ENCODE measurements around the gene PROSER2.

The PROSER2 gene

GRCh38 chr10:11908991-11909390 is 85.8 kb downstream of the PROSER2 start:
- H3K4me3 ChIP-seq (ENCODE audit: insufficient read depth, low read length, poor library complexity, severe bottlenecking) = no peak overlapping the region
- no peaks in the 10 kb centered on the region for H3F3A ChIP-seq (ENCODE audit: insufficient read depth)
- no peaks in the 10 kb centered on the region for H3K9me2 ChIP-seq (replicated peaks; ENCODE audit: insufficient read depth, low read length)
- H4K20me1 ChIP-seq (ENCODE audit: low read depth, low read length) = no peaks in the 10 kb centered on the region
- no peak overlapping the region for H3K27ac ChIP-seq (ENCODE audit: low read depth, low read length)
- no peak overlapping the region for H3K4me2 ChIP-seq (ENCODE audit: low read depth, low read length, poor library complexity, severe bottlenecking)
- H3K27me3 ChIP-seq (ENCODE audit: low read length) = no peaks in the 10 kb centered on the region
- no peak overlapping the region for H3K9ac ChIP-seq (ENCODE audit: low read length)
- H3K36me3 ChIP-seq (ENCODE audit: low read length) = no peaks in the 10 kb centered on the region
- TF ChIP-seq, protein P1, sequence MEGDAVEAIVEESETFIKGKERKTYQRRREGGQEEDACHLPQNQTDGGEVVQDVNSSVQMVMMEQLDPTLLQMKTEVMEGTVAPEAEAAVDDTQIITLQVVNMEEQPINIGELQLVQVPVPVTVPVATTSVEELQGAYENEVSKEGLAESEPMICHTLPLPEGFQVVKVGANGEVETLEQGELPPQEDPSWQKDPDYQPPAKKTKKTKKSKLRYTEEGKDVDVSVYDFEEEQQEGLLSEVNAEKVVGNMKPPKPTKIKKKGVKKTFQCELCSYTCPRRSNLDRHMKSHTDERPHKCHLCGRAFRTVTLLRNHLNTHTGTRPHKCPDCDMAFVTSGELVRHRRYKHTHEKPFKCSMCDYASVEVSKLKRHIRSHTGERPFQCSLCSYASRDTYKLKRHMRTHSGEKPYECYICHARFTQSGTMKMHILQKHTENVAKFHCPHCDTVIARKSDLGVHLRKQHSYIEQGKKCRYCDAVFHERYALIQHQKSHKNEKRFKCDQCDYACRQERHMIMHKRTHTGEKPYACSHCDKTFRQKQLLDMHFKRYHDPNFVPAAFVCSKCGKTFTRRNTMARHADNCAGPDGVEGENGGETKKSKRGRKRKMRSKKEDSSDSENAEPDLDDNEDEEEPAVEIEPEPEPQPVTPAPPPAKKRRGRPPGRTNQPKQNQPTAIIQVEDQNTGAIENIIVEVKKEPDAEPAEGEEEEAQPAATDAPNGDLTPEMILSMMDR (IDR thresholded peaks at IDR 0.05; ENCODE audit: insufficient read depth, low read length, poor library complexity, severe bottlenecking) = no peak
- no peak for TF ChIP-seq EZH2phosphoT487 (conservative IDR thresholded peaks at IDR 0.05; ENCODE audit: low read length)
- no peak overlapping the region for H2AFZ ChIP-seq (ENCODE audit: low read depth, low read length, severe bottlenecking)
- H3K79me2 ChIP-seq (ENCODE audit: insufficient read depth, low read length) = no peaks in the 10 kb centered on the region
- no peaks in the 10 kb centered on the region for H3K9me3 ChIP-seq (ENCODE audit: insufficient read depth, low read length)

GRCh38 chr10:11909618-11910017 is 86.5 kb downstream of the PROSER2 start:
- TF ChIP-seq, protein P1 (IDR thresholded peaks at IDR 0.05; ENCODE audit: insufficient read depth, low read length, poor library complexity, severe bottlenecking) = no peak
- TF ChIP-seq EZH2phosphoT487 (conservative IDR thresholded peaks at IDR 0.05; ENCODE audit: low read length) = no peak
- no peaks in the 10 kb centered on the region for H3K9me3 ChIP-seq (ENCODE audit: insufficient read depth, low read length)
- H3K36me3 ChIP-seq (ENCODE audit: low read length) = no peaks in the 10 kb centered on the region
- H3F3A ChIP-seq (ENCODE audit: insufficient read depth) = no peaks in the 10 kb centered on the region
- H3K27ac ChIP-seq (ENCODE audit: low read depth, low read length) = no peak overlapping the region
- no peak overlapping the region for H2AFZ ChIP-seq (ENCODE audit: low read depth, low read length, severe bottlenecking)
- no peaks in the 10 kb centered on the region for H3K27me3 ChIP-seq (ENCODE audit: low read length)
- no peak overlapping the region for H3K9ac ChIP-seq (ENCODE audit: low read length)
- no peaks in the 10 kb centered on the region for H3K79me2 ChIP-seq (ENCODE audit: insufficient read depth, low read length)
- H3K4me2 ChIP-seq (ENCODE audit: low read depth, low read length, poor library complexity, severe bottlenecking) = no peak overlapping the region
- no peaks in the 10 kb centered on the region for H4K20me1 ChIP-seq (ENCODE audit: low read depth, low read length)
- no peak overlapping the region for H3K4me3 ChIP-seq (ENCODE audit: insufficient read depth, low read length, poor library complexity, severe bottlenecking)
- no peaks in the 10 kb centered on the region for H3K9me2 ChIP-seq (replicated peaks; ENCODE audit: insufficient read depth, low read length)

DNA sequence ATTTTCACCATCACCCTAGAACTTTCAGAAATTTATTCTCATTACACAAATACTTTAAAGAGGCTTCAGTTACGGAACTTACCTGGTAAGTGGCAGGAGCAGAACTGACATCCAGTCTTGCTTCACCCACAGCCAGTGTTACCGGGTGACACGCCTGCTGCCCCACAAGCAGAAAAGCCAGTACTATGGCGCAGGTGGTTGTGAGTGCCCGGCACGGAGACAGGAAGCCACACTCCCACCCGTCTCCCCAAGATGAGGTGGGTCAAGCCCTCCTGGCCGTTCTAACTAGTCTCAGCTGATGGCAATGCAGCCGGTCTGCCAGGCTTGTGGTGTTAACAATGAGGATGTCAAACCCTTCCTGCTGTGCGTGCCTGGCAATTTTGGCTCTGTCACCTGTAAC is 86.9 kb downstream of the PROSER2 start:
- TF ChIP-seq, protein P1 (IDR thresholded peaks at IDR 0.05; ENCODE audit: insufficient read depth, low read length, poor library complexity, severe bottlenecking) = no peak
- no peak for TF ChIP-seq EZH2phosphoT487 (conservative IDR thresholded peaks at IDR 0.05; ENCODE audit: low read length)
- H3K9ac ChIP-seq (ENCODE audit: low read length) = no peak overlapping the region
- no peak overlapping the region for H3K4me3 ChIP-seq (ENCODE audit: insufficient read depth, low read length, poor library complexity, severe bottlenecking)
- H3F3A ChIP-seq (ENCODE audit: insufficient read depth) = no peaks in the 10 kb centered on the region
- H3K36me3 ChIP-seq (ENCODE audit: low read length) = no peaks in the 10 kb centered on the region
- no peak overlapping the region for H3K27ac ChIP-seq (ENCODE audit: low read depth, low read length)
- H3K4me2 ChIP-seq (ENCODE audit: low read depth, low read length, poor library complexity, severe bottlenecking) = no peak overlapping the region
- H4K20me1 ChIP-seq (ENCODE audit: low read depth, low read length) = no peaks in the 10 kb centered on the region
- H3K79me2 ChIP-seq (ENCODE audit: insufficient read depth, low read length) = no peaks in the 10 kb centered on the region
- no peak overlapping the region for H2AFZ ChIP-seq (ENCODE audit: low read depth, low read length, severe bottlenecking)
- H3K9me2 ChIP-seq (replicated peaks; ENCODE audit: insufficient read depth, low read length) = no peaks in the 10 kb centered on the region
- H3K9me3 ChIP-seq (ENCODE audit: insufficient read depth, low read length) = no peaks in the 10 kb centered on the region
- no peaks in the 10 kb centered on the region for H3K27me3 ChIP-seq (ENCODE audit: low read length)
